SK-N-SH treated with all-trans-retinoic acid at 6 μM for 48 hours (cell line): ENCODE data around the gene BICC1.

Experiments
- ATAC-seq: fragments of 200-7000 bp; cut with Tn5 transposase; 3 replicates; pipeline ENCODE4 v1.9.1; 2020; ENCODE audit warnings: mild to moderate bottlenecking, moderate library complexity
- ARNTL ChIP-seq: fragments of 450-650 bp; formaldehyde crosslinking; IDR thresholded peaks from 2 replicates; pipeline ENCODE4 v1.5.0; 2020; ENCODE audit warnings: low read depth, mild to moderate bottlenecking, moderate library complexity, borderline replicate concordance
- BACH2 ChIP-seq: fragments of 250-450 bp; sonication (Bioruptor Pico); IDR thresholded peaks from 2 replicates; pipeline ENCODE4 v1.9.0; 2021; ENCODE audit warnings: mild to moderate bottlenecking, borderline replicate concordance
- CSDC2 ChIP-seq: fragments of 250-450 bp; sonication (Bioruptor Pico); IDR thresholded peaks from 2 replicates; pipeline ENCODE4 v1.5.0; 2020; ENCODE audit warnings: mild to moderate bottlenecking, moderate library complexity
- CSRNP3 ChIP-seq: fragments of 250-450 bp; sonication (Bioruptor Pico); IDR thresholded peaks from 2 replicates; pipeline ENCODE4 v1.5.1; 2021; ENCODE audit warnings: mild to moderate bottlenecking, moderate library complexity
- ESRRG ChIP-seq: fragments of 250-450 bp; sonication (Bioruptor Pico); IDR thresholded peaks from 2 replicates; pipeline ENCODE4 v1.6.1; 2021; ENCODE audit warnings: mild to moderate bottlenecking
- GLIS3 ChIP-seq: fragments of 250-450 bp; sonication (Bioruptor Pico); IDR thresholded peaks from 2 replicates; pipeline ENCODE4 v1.5.0; 2020; ENCODE audit warnings: mild to moderate bottlenecking, moderate library complexity
- ISL1 ChIP-seq: fragments of 250-450 bp; sonication (Bioruptor Pico); IDR thresholded peaks from 2 replicates; pipeline ENCODE4 v2.1.2; 2022; ENCODE audit warnings: mild to moderate bottlenecking, moderate library complexity
- OSR1 ChIP-seq: fragments of 250-450 bp; sonication (Bioruptor Pico); IDR thresholded peaks from 2 replicates; pipeline ENCODE4 v1.8.0; 2022; ENCODE audit warnings: moderate library complexity, mild to moderate bottlenecking, inconsistent platforms
- PATZ1 ChIP-seq: fragments of 250-450 bp; sonication (Bioruptor Pico); IDR thresholded peaks from 2 replicates; pipeline ENCODE4 v1.8.0; 2020; ENCODE audit warnings: mild to moderate bottlenecking, moderate library complexity, borderline replicate concordance
- PPARA ChIP-seq: fragments of 250-450 bp; sonication (Bioruptor Pico); IDR thresholded peaks from 2 replicates; pipeline ENCODE4 v1.5.0; 2020; ENCODE audit warnings: mild to moderate bottlenecking, borderline replicate concordance
- RARB ChIP-seq: fragments of 250-450 bp; sonication (Bioruptor Pico); IDR thresholded peaks from 2 replicates; pipeline ENCODE4 v1.8.0; 2021; ENCODE audit warnings: mild to moderate bottlenecking, moderate library complexity
- SNAI2 ChIP-seq: fragments of 250-450 bp; sonication (Bioruptor Pico); IDR thresholded peaks from 2 replicates; pipeline ENCODE4 v1.5.0; 2020; ENCODE audit warnings: mild to moderate bottlenecking, moderate library complexity
- TCF4 ChIP-seq: fragments of 250-450 bp; sonication (Bioruptor Pico); IDR thresholded peaks from 2 replicates; pipeline ENCODE4 v1.8.0; 2021; ENCODE audit warnings: mild to moderate bottlenecking, moderate library complexity, borderline replicate concordance
- TOX ChIP-seq: fragments of 250-450 bp; sonication (Bioruptor Pico); IDR thresholded peaks from 2 replicates; pipeline ENCODE4 v1.8.0; 2021; ENCODE audit warnings: mild to moderate bottlenecking, moderate library complexity, borderline replicate concordance
- TSHZ2 ChIP-seq: fragments of 250-450 bp; sonication (Bioruptor Pico); IDR thresholded peaks from 2 replicates; pipeline ENCODE4 v1.5.0; 2020; ENCODE audit warnings: mild to moderate bottlenecking, moderate library complexity
- ZC3H10 ChIP-seq: fragments of 250-450 bp; sonication (Bioruptor Pico); IDR thresholded peaks from 2 replicates; pipeline ENCODE4 v1.5.1; 2021; ENCODE audit warnings: mild to moderate bottlenecking, moderate library complexity
- ZFP30 ChIP-seq: fragments of 450-650 bp; formaldehyde crosslinking; IDR thresholded peaks from 2 replicates; pipeline ENCODE4 v1.5.0; 2022; ENCODE audit warnings: mild to moderate bottlenecking, moderate library complexity
- ZNF565 ChIP-seq: fragments of 450-650 bp; formaldehyde crosslinking; conservative IDR thresholded peaks from 2 replicates; pipeline ENCODE4 v1.5.0; 2020; ENCODE audit warnings: low read depth, mild to moderate bottlenecking, moderate library complexity
- ZNF70 ChIP-seq: fragments of 450-650 bp; formaldehyde crosslinking; IDR thresholded peaks from 2 replicates; pipeline ENCODE4 v1.5.0; 2020; ENCODE audit warnings: mild to moderate bottlenecking, moderate library complexity
- ZNF8 ChIP-seq: fragments of 450-650 bp; formaldehyde crosslinking; IDR thresholded peaks from 2 replicates; pipeline ENCODE4 v1.5.0; 2020; ENCODE audit warnings: mild to moderate bottlenecking, moderate library complexity
- TF ChIP-seq, protein P1 (sequence below): fragments of 250-450 bp; sonication (Bioruptor Pico); IDR thresholded peaks from 2 replicates; pipeline ENCODE4 v1.8.0; 2021; ENCODE audit warnings: low read depth, mild to moderate bottlenecking, moderate library complexity, borderline replicate concordance
- TF ChIP-seq, protein P2 (sequence below): fragments of 250-450 bp; sonication (Bioruptor Pico); IDR thresholded peaks from 2 replicates; pipeline ENCODE4 v1.5.1; 2020; ENCODE audit warnings: low read depth, mild to moderate bottlenecking, moderate library complexity

Gene BICC1

GRCh38 chr10:58577437-58577777 lies 64.7 kb downstream of the BICC1 start (continued):
- TF ChIP-seq, protein P1, sequence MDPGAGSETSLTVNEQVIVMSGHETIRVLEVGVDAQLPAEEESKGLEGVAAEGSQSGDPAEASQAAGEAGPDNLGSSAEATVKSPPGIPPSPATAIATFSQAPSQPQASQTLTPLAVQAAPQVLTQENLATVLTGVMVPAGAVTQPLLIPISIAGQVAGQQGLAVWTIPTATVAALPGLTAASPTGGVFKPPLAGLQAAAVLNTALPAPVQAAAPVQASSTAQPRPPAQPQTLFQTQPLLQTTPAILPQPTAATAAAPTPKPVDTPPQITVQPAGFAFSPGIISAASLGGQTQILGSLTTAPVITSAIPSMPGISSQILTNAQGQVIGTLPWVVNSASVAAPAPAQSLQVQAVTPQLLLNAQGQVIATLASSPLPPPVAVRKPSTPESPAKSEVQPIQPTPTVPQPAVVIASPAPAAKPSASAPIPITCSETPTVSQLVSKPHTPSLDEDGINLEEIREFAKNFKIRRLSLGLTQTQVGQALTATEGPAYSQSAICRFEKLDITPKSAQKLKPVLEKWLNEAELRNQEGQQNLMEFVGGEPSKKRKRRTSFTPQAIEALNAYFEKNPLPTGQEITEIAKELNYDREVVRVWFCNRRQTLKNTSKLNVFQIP (CRISPR knock-in tag) = no peak

GRCh38 chr10:58578366-58578765 lies 65.7 kb downstream of the BICC1 start:
- no peak for ATAC-seq
- TF ChIP-seq ARNTL (CRISPR knock-in tag) (no peak), TSHZ2 (CRISPR knock-in tag) (no peak), TCF4 (CRISPR knock-in tag) (no peak), ISL1 (CRISPR knock-in tag) (no peak), SNAI2 (no peak), CSDC2 (CRISPR knock-in tag) (no peak), RARB (CRISPR knock-in tag) (no peak), ZNF8 (CRISPR knock-in tag) (no peak), BACH2 (CRISPR knock-in tag) (no peak), ZC3H10 (CRISPR knock-in tag) (no peak), ZNF565 (no peak), PATZ1 (no peak), TOX (CRISPR knock-in tag) (no peak), PPARA (CRISPR knock-in tag) (no peak), CSRNP3 (no peak), GLIS3 (CRISPR knock-in tag) (no peak), ZFP30 (no peak), ESRRG (CRISPR knock-in tag) (no peak)
- TF ChIP-seq, protein P1 (CRISPR knock-in tag) = no peak
- TF ChIP-seq, protein P2, sequence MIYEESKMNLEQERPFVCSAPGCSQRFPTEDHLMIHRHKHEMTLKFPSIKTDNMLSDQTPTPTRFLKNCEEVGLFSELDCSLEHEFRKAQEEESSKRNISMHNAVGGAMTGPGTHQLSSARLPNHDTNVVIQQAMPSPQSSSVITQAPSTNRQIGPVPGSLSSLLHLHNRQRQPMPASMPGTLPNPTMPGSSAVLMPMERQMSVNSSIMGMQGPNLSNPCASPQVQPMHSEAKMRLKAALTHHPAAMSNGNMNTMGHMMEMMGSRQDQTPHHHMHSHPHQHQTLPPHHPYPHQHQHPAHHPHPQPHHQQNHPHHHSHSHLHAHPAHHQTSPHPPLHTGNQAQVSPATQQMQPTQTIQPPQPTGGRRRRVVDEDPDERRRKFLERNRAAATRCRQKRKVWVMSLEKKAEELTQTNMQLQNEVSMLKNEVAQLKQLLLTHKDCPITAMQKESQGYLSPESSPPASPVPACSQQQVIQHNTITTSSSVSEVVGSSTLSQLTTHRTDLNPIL = no peak
- TF ChIP-seq, all 23 proteins: peak for 0

GRCh38 chr10:58579011-58579655 lies 66.5 kb downstream of the BICC1 start:
- ATAC-seq = no peak
- TF ChIP-seq TOX (CRISPR knock-in tag) = no peak
- no peak for TF ChIP-seq PATZ1
- TF ChIP-seq, protein P2 = no peak
- TF ChIP-seq, protein P1 (CRISPR knock-in tag) = no peak
- no peak for TF ChIP-seq RARB (CRISPR knock-in tag)
- no peak for TF ChIP-seq ZNF70
- no peak for TF ChIP-seq ESRRG (CRISPR knock-in tag)
- no peak for TF ChIP-seq SNAI2
- no peak for TF ChIP-seq ZNF565
- TF ChIP-seq OSR1 (CRISPR knock-in tag) = no peak
